ENCODE measurements around the gene PEX11G.
"Not testable (repeated sequence)": the region's sequence is repeated elsewhere in the genome, so short reads cannot be mapped to it uniquely, and the experiment has no call there.

Gene PEX11G

DNA sequence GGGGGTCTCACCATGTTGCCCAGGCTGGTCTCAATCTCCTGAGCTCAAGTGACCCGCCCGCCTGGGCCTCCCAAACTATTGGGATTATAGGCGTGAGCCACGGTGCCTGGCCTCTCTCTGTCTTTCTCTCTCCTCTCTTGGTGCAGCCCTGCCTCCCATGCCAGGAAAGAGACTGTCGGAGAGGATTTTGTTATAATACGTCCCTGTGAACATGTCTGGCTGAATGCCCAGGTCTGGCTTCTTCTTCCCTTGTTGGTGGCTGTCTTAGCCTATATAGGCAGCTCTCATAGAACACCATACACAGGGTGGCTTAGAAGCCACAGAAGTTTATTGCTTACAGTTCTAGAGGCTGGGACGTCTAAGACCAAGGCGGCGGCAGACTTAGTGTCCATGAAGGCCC, 46.4 kb downstream of the PEX11G start:
- no peak for DNase-seq (ENCODE audit: low read depth)
- no peak overlapping the region for H3K4me3 ChIP-seq (ENCODE audit: low read depth, low read length)
- TF ChIP-seq, protein P1, sequence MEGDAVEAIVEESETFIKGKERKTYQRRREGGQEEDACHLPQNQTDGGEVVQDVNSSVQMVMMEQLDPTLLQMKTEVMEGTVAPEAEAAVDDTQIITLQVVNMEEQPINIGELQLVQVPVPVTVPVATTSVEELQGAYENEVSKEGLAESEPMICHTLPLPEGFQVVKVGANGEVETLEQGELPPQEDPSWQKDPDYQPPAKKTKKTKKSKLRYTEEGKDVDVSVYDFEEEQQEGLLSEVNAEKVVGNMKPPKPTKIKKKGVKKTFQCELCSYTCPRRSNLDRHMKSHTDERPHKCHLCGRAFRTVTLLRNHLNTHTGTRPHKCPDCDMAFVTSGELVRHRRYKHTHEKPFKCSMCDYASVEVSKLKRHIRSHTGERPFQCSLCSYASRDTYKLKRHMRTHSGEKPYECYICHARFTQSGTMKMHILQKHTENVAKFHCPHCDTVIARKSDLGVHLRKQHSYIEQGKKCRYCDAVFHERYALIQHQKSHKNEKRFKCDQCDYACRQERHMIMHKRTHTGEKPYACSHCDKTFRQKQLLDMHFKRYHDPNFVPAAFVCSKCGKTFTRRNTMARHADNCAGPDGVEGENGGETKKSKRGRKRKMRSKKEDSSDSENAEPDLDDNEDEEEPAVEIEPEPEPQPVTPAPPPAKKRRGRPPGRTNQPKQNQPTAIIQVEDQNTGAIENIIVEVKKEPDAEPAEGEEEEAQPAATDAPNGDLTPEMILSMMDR (IDR thresholded peaks at IDR 0.05; ENCODE audit: low read depth, low read length) = no peak
- TF ChIP-seq POLR2A (IDR thresholded peaks at IDR 0.05; ENCODE audit: extremely low read depth, insufficient read length) = no peak
- TF ChIP-seq, protein P2, sequence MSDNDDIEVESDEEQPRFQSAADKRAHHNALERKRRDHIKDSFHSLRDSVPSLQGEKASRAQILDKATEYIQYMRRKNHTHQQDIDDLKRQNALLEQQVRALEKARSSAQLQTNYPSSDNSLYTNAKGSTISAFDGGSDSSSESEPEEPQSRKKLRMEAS (IDR thresholded peaks at IDR 0.05; ENCODE audit: low read depth, low read length) = no peak
- no peak for TF ChIP-seq MYC (IDR thresholded peaks at IDR 0.05; ENCODE audit: low read depth, low read length)

DNA sequence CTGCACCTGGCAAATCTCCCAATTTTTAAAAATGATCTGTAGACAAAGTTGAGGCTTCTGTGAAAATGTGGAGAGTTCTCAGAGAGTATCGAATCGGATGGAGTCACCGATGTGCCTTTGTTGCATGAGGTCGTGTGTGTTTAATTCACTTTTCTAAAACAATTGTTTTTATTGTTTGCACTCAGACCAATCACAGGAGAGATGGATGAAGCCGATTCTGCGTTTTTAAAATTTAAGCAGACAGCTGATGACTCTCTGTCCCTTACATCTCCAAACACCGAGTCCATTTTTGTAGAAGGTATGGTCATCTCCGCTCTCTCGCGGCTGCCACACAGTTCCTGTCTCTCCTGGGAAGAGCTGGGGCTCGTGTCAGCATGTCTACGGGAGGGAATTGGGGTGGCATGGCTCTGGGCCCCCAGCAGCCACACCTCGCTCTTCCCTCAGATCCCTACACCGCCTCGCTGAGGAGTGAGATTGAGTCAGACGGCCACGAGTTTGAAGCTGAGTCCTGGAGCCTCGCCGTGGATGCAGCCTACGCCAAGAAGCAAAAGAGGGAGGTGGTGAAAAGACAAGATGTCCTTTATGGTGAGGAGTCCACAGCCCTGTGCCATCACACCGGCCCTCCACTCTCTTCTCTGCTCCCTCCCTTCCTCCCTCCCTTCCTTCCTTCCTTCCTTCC, 47.2 kb downstream of the PEX11G start:
- TF ChIP-seq POLR2A (IDR thresholded peaks at IDR 0.05; ENCODE audit: extremely low read depth, insufficient read length) (no peak), MYC (IDR thresholded peaks at IDR 0.05; ENCODE audit: low read depth, low read length) (no peak)
- TF ChIP-seq, protein P2 (IDR thresholded peaks at IDR 0.05; ENCODE audit: low read depth, low read length) = no peak
- TF ChIP-seq, protein P1 (IDR thresholded peaks at IDR 0.05; ENCODE audit: low read depth, low read length) = no peak
- H3K4me3 ChIP-seq (ENCODE audit: low read depth, low read length) = no peak overlapping the region
- DNase-seq (ENCODE audit: low read depth) = no peak

DNA sequence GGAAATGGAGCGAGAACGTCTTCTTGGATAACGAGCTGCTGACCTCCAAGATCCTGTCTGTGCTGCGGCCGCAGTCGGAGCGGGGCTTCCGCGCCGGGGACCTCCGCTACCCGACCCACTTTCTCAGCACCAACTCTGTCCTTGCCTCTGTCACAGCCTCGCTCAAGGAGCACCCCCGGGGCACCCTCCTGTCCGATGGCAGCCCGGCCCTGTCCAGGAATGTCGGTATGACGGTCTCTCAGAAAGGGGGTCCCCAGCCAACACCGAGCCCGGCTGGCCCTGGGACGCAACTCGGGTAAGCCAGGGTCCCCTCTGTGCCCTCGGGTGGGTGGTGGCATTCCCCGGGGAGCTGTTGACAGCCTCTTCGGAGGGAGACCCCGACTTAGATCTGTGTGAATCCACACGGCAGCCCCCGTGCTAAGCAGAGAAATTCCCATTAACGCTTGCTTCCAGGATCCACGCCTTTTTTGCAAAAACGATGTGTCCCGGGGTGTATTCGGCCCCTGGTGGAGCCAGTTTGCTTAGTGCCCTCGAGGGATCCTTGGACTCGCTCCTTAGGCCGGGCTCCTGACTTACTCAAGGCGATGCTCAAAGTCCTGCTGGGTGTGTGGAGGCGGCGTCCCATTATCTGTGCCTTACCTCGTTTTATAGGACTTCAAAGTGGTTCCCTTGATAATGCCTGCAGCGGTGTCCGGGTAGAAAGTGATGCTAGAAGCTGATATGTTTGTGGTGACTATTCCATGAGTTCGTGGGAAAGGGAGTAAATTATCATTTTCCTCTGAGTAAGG, 48.5 kb downstream of the PEX11G start:
- DNase-seq (ENCODE audit: low read depth) = no peak
- no peak overlapping the region for H3K4me3 ChIP-seq (ENCODE audit: low read depth, low read length)
- TF ChIP-seq MYC (IDR thresholded peaks at IDR 0.05; ENCODE audit: low read depth, low read length) (no peak), POLR2A (IDR thresholded peaks at IDR 0.05; ENCODE audit: extremely low read depth, insufficient read length) (no peak)
- TF ChIP-seq, protein P2 (IDR thresholded peaks at IDR 0.05; ENCODE audit: low read depth, low read length) = no peak
- TF ChIP-seq, protein P1 (IDR thresholded peaks at IDR 0.05; ENCODE audit: low read depth, low read length) = no peak

DNA sequence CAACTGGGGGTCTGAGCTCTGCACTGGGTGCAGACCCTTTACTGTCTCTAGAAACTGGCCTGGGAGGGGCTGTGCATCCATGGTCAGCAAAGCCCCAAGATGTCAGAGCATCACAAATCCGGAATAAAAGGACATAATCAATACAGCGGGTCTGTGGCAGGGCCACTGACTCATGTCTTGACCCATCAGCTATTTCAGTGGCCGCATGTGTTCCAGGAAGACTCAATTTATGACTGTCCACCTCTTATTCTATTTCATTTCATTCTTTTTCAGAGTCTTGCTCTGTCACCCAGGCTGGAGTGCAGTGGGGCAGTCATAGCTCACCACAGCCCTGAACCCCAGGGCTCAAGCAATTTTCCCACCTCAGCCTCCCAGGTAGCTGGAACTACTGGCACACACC, 53.2 kb downstream of the PEX11G start:
- TF ChIP-seq, protein P2 (IDR thresholded peaks at IDR 0.05; ENCODE audit: low read depth, low read length) = no peak
- TF ChIP-seq MYC (IDR thresholded peaks at IDR 0.05; ENCODE audit: low read depth, low read length) (no peak), POLR2A (IDR thresholded peaks at IDR 0.05; ENCODE audit: extremely low read depth, insufficient read length) (no peak)
- TF ChIP-seq, protein P1 (IDR thresholded peaks at IDR 0.05; ENCODE audit: low read depth, low read length) = no peak
- DNase-seq (ENCODE audit: low read depth) = no peak
- no peak overlapping the region for H3K4me3 ChIP-seq (ENCODE audit: low read depth, low read length)

DNA sequence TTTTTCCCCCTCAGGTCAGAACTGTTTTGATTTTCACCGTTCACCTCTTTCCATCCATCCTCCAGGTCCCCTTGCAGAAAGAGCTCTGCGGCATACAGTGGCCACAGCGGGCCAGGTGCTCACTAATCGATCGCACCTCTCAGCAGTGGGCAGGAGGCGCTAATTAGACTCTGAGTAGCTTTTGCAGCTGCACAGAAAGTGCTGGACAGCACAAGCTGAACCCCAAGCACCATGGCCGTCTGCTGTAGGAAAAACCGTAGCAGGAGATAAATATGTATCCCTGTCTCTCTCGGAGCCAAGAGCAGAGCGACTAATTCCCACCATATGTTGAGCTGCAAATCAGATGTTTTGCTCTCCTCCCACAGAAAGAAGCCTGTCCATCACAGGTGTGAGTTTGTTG, 54.4 kb downstream of the PEX11G start:
- DNase-seq (ENCODE audit: low read depth) = no peak
- TF ChIP-seq, protein P1 (IDR thresholded peaks at IDR 0.05; ENCODE audit: low read depth, low read length) = no peak
- TF ChIP-seq POLR2A (IDR thresholded peaks at IDR 0.05; ENCODE audit: extremely low read depth, insufficient read length) (no peak), MYC (IDR thresholded peaks at IDR 0.05; ENCODE audit: low read depth, low read length) (no peak)
- TF ChIP-seq, protein P2 (IDR thresholded peaks at IDR 0.05; ENCODE audit: low read depth, low read length) = no peak
- no peak overlapping the region for H3K4me3 ChIP-seq (ENCODE audit: low read depth, low read length)

DNA sequence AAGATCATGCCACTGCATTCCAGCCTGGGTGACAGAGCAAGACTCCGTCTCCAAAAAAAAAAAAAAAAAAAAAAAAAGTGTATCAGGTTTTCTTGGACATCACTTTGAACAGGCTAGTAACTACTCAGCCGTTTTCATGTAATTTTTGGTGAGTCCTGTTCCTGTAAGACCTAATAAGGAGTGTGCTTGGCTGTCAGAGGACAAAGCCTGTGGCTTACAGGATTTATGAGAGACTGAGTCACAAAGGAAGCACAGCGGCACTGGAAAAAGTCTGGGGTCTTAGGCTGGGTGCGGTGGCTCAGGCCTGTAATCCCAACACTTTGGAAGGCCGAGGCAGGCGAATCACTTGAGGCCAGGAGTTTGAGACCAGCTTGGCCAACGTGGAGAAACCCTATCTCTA, 55.4 kb downstream of the PEX11G start:
- not testable (repeated sequence) for DNase-seq (ENCODE audit: low read depth); H3K4me3 ChIP-seq (ENCODE audit: low read depth, low read length)
